Measurements from ENCODE around the gene AHDC1. TPM values are rescaled to one million over a fixed set of nuclear protein-coding genes. Genes with fewer than 3 reads are reported as not detected.
"Not testable (repeated sequence)": the region's sequence is repeated elsewhere in the genome, so short reads cannot be mapped to it uniquely, and the experiment has no call there.

AHDC1 gene
- total RNA-seq, 1 donor from 2014 or later: 7.0 TPM

DNA sequence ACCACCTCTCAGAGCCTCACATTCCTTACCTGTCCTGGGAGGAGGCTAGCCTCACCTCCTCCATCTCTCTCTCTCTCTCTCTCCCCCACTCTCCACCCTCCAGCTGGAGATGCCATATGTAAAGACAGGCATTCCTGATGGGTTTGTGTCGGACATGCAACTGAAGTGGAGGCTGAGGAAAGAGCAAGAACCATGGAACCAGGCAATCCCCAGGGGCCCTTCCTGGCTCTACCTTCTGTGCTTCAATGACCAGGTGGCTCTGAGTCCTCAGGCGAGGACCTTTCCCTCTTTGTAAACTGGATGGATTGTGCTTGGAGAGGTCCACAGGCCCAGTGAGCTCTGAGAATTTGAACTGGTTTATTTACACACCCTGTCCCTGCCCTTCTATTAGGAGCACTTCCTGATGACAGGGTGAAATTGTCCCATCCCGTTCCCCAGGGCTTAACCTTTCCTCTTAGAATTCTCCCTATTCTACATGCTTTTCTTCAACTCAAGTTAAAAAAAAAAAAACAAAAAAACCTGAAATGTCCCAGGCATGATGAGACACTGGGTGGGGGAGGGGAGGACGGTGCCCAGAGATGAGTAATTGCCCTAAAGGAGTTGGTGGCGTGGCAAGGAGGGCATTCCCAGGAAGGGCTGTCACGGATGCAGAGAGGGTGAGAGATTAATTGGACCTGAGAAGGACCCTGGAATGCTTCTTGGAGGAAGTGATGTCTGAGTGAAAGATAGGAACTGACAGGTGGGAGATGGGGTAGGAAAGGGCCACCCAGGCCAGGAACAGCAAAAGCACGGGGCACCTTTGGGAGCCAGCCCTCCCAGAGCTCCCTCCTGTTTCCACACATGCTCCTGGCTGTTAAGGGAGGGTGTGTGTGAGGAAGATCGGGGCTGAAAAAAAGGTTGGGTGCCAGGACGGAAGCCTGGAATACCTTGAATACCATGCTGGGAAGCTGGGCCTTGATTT lies 63.8 kb downstream of the AHDC1 start:
- peaks cover 57% of the 10 kb centered on the region for H3K4me1 Mint-ChIP-seq
- DNase-seq (ENCODE audit: low spot score): no peak
- H3K9me3 ChIP-seq (ENCODE audit: low read depth): no peaks in the 10 kb centered on the region
- no peak overlapping the region for H3K4me3 Mint-ChIP-seq
- H3K27ac ChIP-seq: peak overlapping the region; percentile 50
- peaks cover 34% of the 10 kb centered on the region for H3F3A ChIP-seq (ENCODE audit: low read depth)
- H3K4me1 ChIP-seq: peaks cover 28% of the 10 kb centered on the region
- H2AFZ ChIP-seq (replicated peaks): no peak overlapping the region
- peaks cover 8% of the 10 kb centered on the region for H3K27me3 Mint-ChIP-seq (ENCODE audit: insufficient read depth, low read depth)
- no peaks in the 10 kb centered on the region for H3K27me3 ChIP-seq
- no peaks in the 10 kb centered on the region for H3K36me3 ChIP-seq
- no peak overlapping the region for H3K27ac Mint-ChIP-seq
- H3K9me3 Mint-ChIP-seq: no peaks in the 10 kb centered on the region
- peaks cover 27% of the 10 kb centered on the region for H3K36me3 Mint-ChIP-seq
- H3K4me2 ChIP-seq: no peak overlapping the region
- peaks cover 49% of the 10 kb centered on the region for H3K79me2 ChIP-seq (ENCODE audit: low read depth)
- H3K4me3 ChIP-seq: no peak overlapping the region
- no peak overlapping the region for H3K9ac ChIP-seq
- H4K20me1 ChIP-seq (ENCODE audit: low read depth): peaks cover 81% of the 10 kb centered on the region
- TF ChIP-seq, protein P1, sequence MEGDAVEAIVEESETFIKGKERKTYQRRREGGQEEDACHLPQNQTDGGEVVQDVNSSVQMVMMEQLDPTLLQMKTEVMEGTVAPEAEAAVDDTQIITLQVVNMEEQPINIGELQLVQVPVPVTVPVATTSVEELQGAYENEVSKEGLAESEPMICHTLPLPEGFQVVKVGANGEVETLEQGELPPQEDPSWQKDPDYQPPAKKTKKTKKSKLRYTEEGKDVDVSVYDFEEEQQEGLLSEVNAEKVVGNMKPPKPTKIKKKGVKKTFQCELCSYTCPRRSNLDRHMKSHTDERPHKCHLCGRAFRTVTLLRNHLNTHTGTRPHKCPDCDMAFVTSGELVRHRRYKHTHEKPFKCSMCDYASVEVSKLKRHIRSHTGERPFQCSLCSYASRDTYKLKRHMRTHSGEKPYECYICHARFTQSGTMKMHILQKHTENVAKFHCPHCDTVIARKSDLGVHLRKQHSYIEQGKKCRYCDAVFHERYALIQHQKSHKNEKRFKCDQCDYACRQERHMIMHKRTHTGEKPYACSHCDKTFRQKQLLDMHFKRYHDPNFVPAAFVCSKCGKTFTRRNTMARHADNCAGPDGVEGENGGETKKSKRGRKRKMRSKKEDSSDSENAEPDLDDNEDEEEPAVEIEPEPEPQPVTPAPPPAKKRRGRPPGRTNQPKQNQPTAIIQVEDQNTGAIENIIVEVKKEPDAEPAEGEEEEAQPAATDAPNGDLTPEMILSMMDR (IDR thresholded peaks at IDR 0.05): no peak
- no peak for TF ChIP-seq EZH2phosphoT487 (IDR thresholded peaks at IDR 0.05)
- no peak for TF ChIP-seq EZH2 (IDR thresholded peaks at IDR 0.05)

DNA sequence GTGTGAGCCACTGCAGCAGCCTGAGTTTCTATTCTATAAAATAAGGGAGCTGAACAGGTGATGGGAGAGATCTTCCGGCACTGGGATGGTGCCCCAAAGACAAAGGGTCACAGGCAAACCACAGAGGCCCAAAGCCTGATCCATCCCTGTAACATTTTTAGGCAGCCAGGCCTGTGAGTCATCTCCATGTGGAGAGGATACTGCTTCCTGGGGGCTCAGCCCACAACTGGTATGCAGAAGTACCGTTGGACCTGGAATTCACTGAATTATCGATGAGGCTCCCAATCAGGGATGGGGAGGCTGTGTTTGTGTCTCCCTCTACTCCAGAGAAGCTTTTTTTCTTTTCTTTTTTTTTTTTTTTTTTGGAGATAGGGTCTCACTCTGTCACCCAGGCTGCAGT lies 65.2 kb downstream of the AHDC1 start:
- no peak overlapping the region for H3K9ac ChIP-seq
- H3K4me3 ChIP-seq: no peak overlapping the region
- TF ChIP-seq, protein P1 (IDR thresholded peaks at IDR 0.05): no peak
- TF ChIP-seq EZH2phosphoT487 (IDR thresholded peaks at IDR 0.05) (no peak), EZH2 (IDR thresholded peaks at IDR 0.05) (no peak)
- peaks cover 21% of the 10 kb centered on the region for H3K36me3 Mint-ChIP-seq
- H3K36me3 ChIP-seq: no peaks in the 10 kb centered on the region
- no peak overlapping the region for H3K4me3 Mint-ChIP-seq
- no peak overlapping the region for H3K27ac ChIP-seq
- H3K27me3 Mint-ChIP-seq (ENCODE audit: insufficient read depth, low read depth): peaks cover 8% of the 10 kb centered on the region
- peaks cover 38% of the 10 kb centered on the region for H3K79me2 ChIP-seq (ENCODE audit: low read depth)
- H3K4me1 Mint-ChIP-seq: peaks cover 55% of the 10 kb centered on the region
- no peak for DNase-seq (ENCODE audit: low spot score)
- peaks cover 34% of the 10 kb centered on the region for H3F3A ChIP-seq (ENCODE audit: low read depth)
- H3K4me1 ChIP-seq: peaks cover 34% of the 10 kb centered on the region
- no peak overlapping the region for H3K4me2 ChIP-seq
- peaks cover 82% of the 10 kb centered on the region for H4K20me1 ChIP-seq (ENCODE audit: low read depth)
- H3K9me3 ChIP-seq (ENCODE audit: low read depth): no peaks in the 10 kb centered on the region
- H2AFZ ChIP-seq (replicated peaks): no peak overlapping the region
- H3K9me3 Mint-ChIP-seq: no peaks in the 10 kb centered on the region
- H3K27me3 ChIP-seq: no peaks in the 10 kb centered on the region
- H3K27ac Mint-ChIP-seq: no peak overlapping the region

DNA sequence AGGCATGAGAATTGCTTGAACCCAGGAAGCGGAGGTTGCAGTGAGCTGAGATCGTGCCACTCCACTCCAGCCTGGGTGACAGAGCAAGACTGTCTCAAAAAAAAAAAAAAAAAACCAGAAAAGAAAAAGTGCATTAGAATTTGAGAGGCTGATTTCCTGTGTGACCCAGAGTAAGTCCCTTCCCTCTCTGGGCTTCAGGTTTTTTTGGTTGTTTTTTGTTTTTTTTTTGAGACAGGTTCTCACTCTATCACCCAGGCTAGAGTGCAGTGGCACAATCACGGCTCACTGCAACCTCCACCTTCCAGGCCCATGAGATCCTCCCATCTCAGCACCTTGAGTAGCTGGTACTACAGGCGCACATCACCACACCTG lies 65.7 kb downstream of the AHDC1 start:
- H3K4me3 ChIP-seq; H3K4me2 ChIP-seq; H3K9me3 Mint-ChIP-seq; H3K27ac Mint-ChIP-seq; H3K36me3 ChIP-seq; H3K27ac ChIP-seq; H3K9ac ChIP-seq; DNase-seq (ENCODE audit: low spot score); H3K27me3 ChIP-seq; H2AFZ ChIP-seq (replicated peaks); H3K4me3 Mint-ChIP-seq; H3K9me3 ChIP-seq (ENCODE audit: low read depth): not testable (repeated sequence)
- peaks cover 11% of the 10 kb centered on the region for H3K27me3 Mint-ChIP-seq (ENCODE audit: insufficient read depth, low read depth)
- Histone ChIP-seq H4K20me1 (ENCODE audit: low read depth) (peaks cover 77% of the 10 kb centered on the region), H3K79me2 (ENCODE audit: low read depth) (peaks cover 36% of the 10 kb centered on the region), H3F3A (ENCODE audit: low read depth) (peaks cover 34% of the 10 kb centered on the region), H3K4me1 (peaks cover 34% of the 10 kb centered on the region)
- peaks cover 55% of the 10 kb centered on the region for H3K4me1 Mint-ChIP-seq
- peaks cover 26% of the 10 kb centered on the region for H3K36me3 Mint-ChIP-seq

DNA sequence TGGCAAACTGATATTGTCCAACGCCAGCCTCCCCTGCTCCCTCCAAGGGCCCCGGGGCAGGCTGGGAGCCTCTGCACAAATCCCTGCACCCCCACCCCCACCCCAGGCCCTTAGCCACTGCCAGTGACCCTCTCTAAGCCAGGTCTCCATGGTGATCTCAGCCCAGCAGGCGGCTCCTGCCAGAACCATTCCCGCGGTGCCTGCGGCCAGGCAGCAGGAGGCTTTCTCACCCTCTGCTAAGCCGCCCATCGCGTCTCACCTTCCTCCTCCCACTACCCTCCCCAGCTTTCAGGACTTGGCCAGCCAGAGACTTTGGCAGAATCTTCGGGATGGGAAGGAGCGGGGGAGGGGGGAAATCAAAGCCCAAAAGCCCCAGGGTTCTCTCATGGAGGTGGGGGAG lies 67.2 kb downstream of the AHDC1 start:
- H3K36me3 Mint-ChIP-seq: peaks cover 32% of the 10 kb centered on the region
- Histone ChIP-seq H3K4me1 (peaks cover 34% of the 10 kb centered on the region), H3K4me3 (peak overlapping the region; percentile 14), H3K4me2 (peak overlapping the region; percentile 66), H2AFZ (replicated peaks) (no peak overlapping the region), H3K79me2 (ENCODE audit: low read depth) (peaks cover 33% of the 10 kb centered on the region), H3K27me3 (no peaks in the 10 kb centered on the region), H3K36me3 (no peaks in the 10 kb centered on the region), H3K9me3 (ENCODE audit: low read depth) (no peaks in the 10 kb centered on the region), H3F3A (ENCODE audit: low read depth) (peaks cover 34% of the 10 kb centered on the region), H3K27ac (peak overlapping the region; percentile 69), H4K20me1 (ENCODE audit: low read depth) (peaks cover 62% of the 10 kb centered on the region), H3K9ac (no peak overlapping the region)
- TF ChIP-seq EZH2phosphoT487 (IDR thresholded peaks at IDR 0.05) (no peak), EZH2 (IDR thresholded peaks at IDR 0.05) (no peak)
- TF ChIP-seq, protein P1 (IDR thresholded peaks at IDR 0.05): no peak
- H3K27me3 Mint-ChIP-seq (ENCODE audit: insufficient read depth, low read depth): peaks cover 9% of the 10 kb centered on the region
- H3K9me3 Mint-ChIP-seq: no peaks in the 10 kb centered on the region
- peaks cover 59% of the 10 kb centered on the region for H3K4me1 Mint-ChIP-seq
- H3K4me3 Mint-ChIP-seq: peak overlapping the region; percentile 77
- H3K27ac Mint-ChIP-seq: peak overlapping the region; percentile 87
- peak; percentile 79 for DNase-seq (ENCODE audit: low spot score)

All from neural progenitor cell (in vitro differentiated cells).